Breast epithelium (tissue), 3 donors: ENCODE data around the gene SDK2.

Source experiments
- CTCF ChIP-seq, 3 donors: fragments of 450-650 bp; IDR thresholded peaks; one replicate each; pipeline ENCODE4 v1.5.1; 2016 to 2017; ENCODE audit warnings: antibody characterized with exemption in 3 of 3, mild to moderate bottlenecking in 3 of 3, moderate library complexity in 3 of 3
- POLR2A ChIP-seq: fragments of 450-650 bp; IDR thresholded peaks from one replicate; pipeline ENCODE4 v1.6.1; 2016; ENCODE audit warnings: antibody characterized with exemption, mild to moderate bottlenecking, moderate library complexity

- TF ChIP-seq CTCF (IDR thresholded peaks at IDR 0.05) (no peak), POLR2A (no peak)
These were observed 93.1 kb downstream of the SDK2 start for GRCh38 chr17:73551144-73551543.
